A673 (cell line): ENCODE results near the gene PIMREG.

Source experiments
- CTCF ChIP-seq: fragments of 300-800, 200-600 bp; sonication (generic); conservative IDR thresholded peaks from 2 replicates; pipeline ENCODE4 v1.5.1; 2017; ENCODE audit warnings: low read depth, mild to moderate bottlenecking, antibody characterized with exemption, low read length, moderate library complexity, mixed read lengths
- EZH2 ChIP-seq: fragments of 200-600 bp; sonication (generic); IDR thresholded peaks from 2 replicates; pipeline ENCODE4 v1.6.1; 2017; ENCODE audit warnings: borderline replicate concordance, low read depth, mild to moderate bottlenecking, mixed read lengths, antibody characterized with exemption, low read length; ENCODE audit not compliant: poor library complexity, severe bottlenecking

DNA sequence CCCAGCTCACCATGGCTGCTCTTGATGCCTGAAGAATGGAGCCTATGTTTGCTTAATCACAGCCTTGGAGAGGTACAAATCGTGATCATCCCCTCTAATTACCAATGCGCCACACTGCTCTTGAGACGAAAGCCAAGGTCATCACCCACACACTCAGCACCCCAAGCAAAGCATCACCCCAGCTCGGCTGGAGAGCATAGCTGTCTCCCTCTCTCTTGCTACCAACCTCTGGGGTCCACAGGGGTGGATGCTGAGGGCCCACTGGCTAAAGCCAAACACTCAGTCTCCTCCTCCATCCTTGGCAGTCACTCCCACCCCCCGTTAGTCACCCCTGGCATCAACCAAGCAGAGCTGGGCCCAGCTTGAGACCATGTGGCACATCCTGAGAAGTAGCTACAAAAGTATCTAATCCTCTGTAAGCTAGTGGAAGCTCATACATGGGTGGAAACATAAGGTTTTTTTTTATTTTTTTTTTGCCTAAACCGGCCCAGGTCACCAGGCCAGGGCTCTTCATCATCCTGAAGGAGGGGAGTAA lies 44.8 kb downstream of the PIMREG start:
- no peak for TF ChIP-seq CTCF
- TF ChIP-seq EZH2 = no peak
